PC-3 (cell line): Measurements from ENCODE around the gene DUSP22. TPM values are rescaled to one million over a fixed set of nuclear protein-coding genes. Genes with fewer than 3 reads are reported as not detected.

Experiments used
- ATAC-seq: fragments of 200-7000 bp; cut with Tn5 transposase; 2 replicates; pipeline ENCODE4 v1.9.1; 2020; ENCODE audit warnings: mild to moderate bottlenecking, moderate library complexity
- BruUV-seq: library from RNA; stranded (reverse); fragments of 400-500 nt; replicated peaks from 2 replicates; lab custom pipeline; 2021; lab: Mats Ljungman, UMichigan
- CTCF ChIA-PET: fragments of 300-600 bp; sonication (Branson Sonifier 250); formaldehyde crosslinking; loops from one replicate; lab custom pipeline; 2022; ENCODE audit warnings: antibody characterized with exemption; lab: Charles Lee
- POLR2A ChIA-PET: fragments of 300-600 bp; sonication (Branson Sonifier 250); formaldehyde crosslinking; loops from one replicate; lab custom pipeline; 2022; ENCODE audit warnings: antibody characterized with exemption; ENCODE audit not compliant: unreplicated experiment; lab: Charles Lee
- DNase-seq: peaks from one replicate; pipeline ENCODE4 v3.0.0-alpha.2; 2015
- H2AFZ ChIP-seq: fragments of 300-600 bp; sonication (generic); 2 replicates; pipeline ENCODE4 v1.6.0; 2016; ENCODE audit warnings: antibody characterized with exemption, low read length
- H3F3A ChIP-seq: fragments of 300-600 bp; sonication (generic); one replicate; pipeline ENCODE4 v1.6.0; 2017; ENCODE audit warnings: antibody characterized with exemption, low read length, control low read depth, mild to moderate bottlenecking; ENCODE audit not compliant: unreplicated experiment
- H3K27ac ChIP-seq: fragments of 300-600 bp; sonication (generic); 2 replicates; pipeline ENCODE4 v1.5.1; 2016; ENCODE audit warnings: mild to moderate bottlenecking, low read length
- H3K27me3 ChIP-seq: fragments of 300-600 bp; sonication (generic); 2 replicates; pipeline ENCODE4 v1.6.1; 2016; ENCODE audit warnings: low read length, mixed read lengths
- H3K36me3 ChIP-seq: fragments of 300-600 bp; sonication (generic); 2 replicates; pipeline ENCODE4 v1.6.1; 2016; ENCODE audit warnings: low read depth, mixed run types, low read length, mixed read lengths
- H3K4me1 ChIP-seq: fragments of 300-600 bp; sonication (generic); 2 replicates; pipeline ENCODE4 v1.5.1; 2016; ENCODE audit warnings: low read length; ENCODE audit not compliant: insufficient read depth
- H3K4me2 ChIP-seq: fragments of 300-600 bp; sonication (generic); 2 replicates; pipeline ENCODE4 v1.6.0; 2016; ENCODE audit warnings: low read length
- H3K4me3 ChIP-seq: fragments of 300-600 bp; sonication (generic); 2 replicates; pipeline ENCODE4 v1.5.1; 2016; ENCODE audit warnings: mild to moderate bottlenecking, low read length, mixed read lengths
- H3K79me2 ChIP-seq: fragments of 300-600 bp; sonication (generic); 2 replicates; pipeline ENCODE4 v1.6.1; 2017; ENCODE audit warnings: low read length, mixed read lengths
- H3K9ac ChIP-seq: fragments of 300-600 bp; sonication (generic); 2 replicates; pipeline ENCODE4 v1.6.0; 2016; ENCODE audit warnings: mild to moderate bottlenecking, low read length
- H3K9me2 ChIP-seq: fragments of 300-600 bp; sonication (generic); replicated peaks from 2 replicates; pipeline ENCODE4 v1.6.1; 2016; ENCODE audit warnings: mixed run types, low read length, mixed read lengths
- H3K9me3 ChIP-seq: fragments of 300-600 bp; sonication (generic); 2 replicates; pipeline ENCODE4 v1.6.1; 2016; ENCODE audit warnings: low read length, mixed read lengths
- H4K20me1 ChIP-seq: fragments of 300-600 bp; sonication (generic); 2 replicates; pipeline ENCODE4 v1.6.1; 2016; ENCODE audit warnings: low read length, mixed read lengths
- CTCF ChIP-seq: fragments of 300-600 bp; sonication (generic); conservative IDR thresholded peaks from 2 replicates; pipeline ENCODE4 v1.5.1; 2017; ENCODE audit warnings: antibody characterized with exemption, low read depth, mild to moderate bottlenecking, low read length
- EZH2 ChIP-seq: fragments of 300-600 bp; sonication (generic); IDR thresholded peaks from one replicate; pipeline ENCODE4 v1.6.1; 2017; ENCODE audit warnings: antibody characterized with exemption, mild to moderate bottlenecking, low read length; ENCODE audit not compliant: unreplicated experiment
- EZH2phosphoT487 ChIP-seq: fragments of 300-600 bp; sonication (generic); IDR thresholded peaks from 2 replicates; pipeline ENCODE4 v1.6.1; 2018; ENCODE audit warnings: mild to moderate bottlenecking, antibody characterized with exemption, low read length, borderline replicate concordance
- intact Hi-C: fragments of 100-400 bp; cut with micrococcal nuclease; formaldehyde crosslinking; loops from 2 replicates; pipeline ENCODE4 v1.9.0; 2023
- total RNA-seq: library from RNA; depleted of rRNA; stranded (reverse); fragments of >200 nt; gene quantifications from 2 replicates; pipeline ENCODE4 v1.2.3, GENCODE V29; 2014

DUSP22 gene
- total RNA-seq, 1 experiment from 2014 or later: 37.8 TPM

DNA sequence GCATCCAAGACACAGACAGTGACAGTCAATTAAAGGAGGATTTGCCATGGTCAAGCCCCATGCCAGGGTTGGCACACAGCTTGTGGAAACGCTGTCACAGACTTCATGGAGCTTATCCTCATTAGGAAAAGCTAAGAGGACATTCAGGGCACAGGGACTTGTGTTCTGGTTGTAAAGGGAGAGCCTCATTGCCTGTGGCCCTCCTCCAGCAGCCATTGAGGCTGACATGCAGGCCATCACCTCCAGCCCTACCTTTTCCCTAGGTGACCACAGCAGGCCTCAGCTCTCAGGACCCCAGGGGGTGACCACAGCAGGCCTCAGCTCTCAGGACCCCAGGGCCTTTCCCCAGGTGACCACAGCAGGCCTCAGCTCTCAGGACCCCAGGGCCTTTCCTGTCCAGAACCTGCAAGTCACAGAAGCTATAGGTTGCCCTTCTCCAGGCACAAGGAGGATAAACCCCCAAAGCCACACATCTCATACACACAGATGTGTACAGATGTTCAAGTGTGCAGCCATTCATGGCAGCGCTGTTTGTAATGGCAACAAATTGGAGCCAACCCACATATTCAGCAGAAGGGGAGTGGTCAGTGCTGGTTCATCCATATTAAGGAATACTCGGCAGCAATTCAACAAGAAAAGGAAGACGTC lies 26.1 kb downstream of the DUSP22 start:
- intact Hi-C loops: no loop called here
- Histone ChIP-seq H3K9me3 (no peaks in the 10 kb centered on the region), H4K20me1 (no peaks in the 10 kb centered on the region), H3K4me1 (peaks cover 3% of the 10 kb centered on the region; the same call in 1 of the 2 replicates), H3K36me3 (no peaks in the 10 kb centered on the region), H3K79me2 (no peaks in the 10 kb centered on the region), H3K27ac (no peak overlapping the region), H2AFZ (no peak overlapping the region), H3K9ac (no peak overlapping the region), H3K4me3 (no peak overlapping the region), H3K27me3 (no peaks in the 10 kb centered on the region), H3K9me2 (no peaks in the 10 kb centered on the region), H3F3A (no peaks in the 10 kb centered on the region), H3K4me2 (no peak overlapping the region)
- BruUV-seq: no TSS peak
- ChIA-PET CTCF (no interaction called here), POLR2A (no interaction called here)
- no peak for TF ChIP-seq CTCF
- TF ChIP-seq EZH2: no peak
- TF ChIP-seq EZH2phosphoT487: no peak
- no peak for DNase-seq
- no peak for ATAC-seq

- Histone ChIP-seq H3K4me2 (no peak overlapping the region), H3K4me3 (no peak overlapping the region), H4K20me1 (no peaks in the 10 kb centered on the region), H3K9me2 (no peaks in the 10 kb centered on the region), H3K79me2 (no peaks in the 10 kb centered on the region), H3K36me3 (no peaks in the 10 kb centered on the region), H3K9me3 (no peaks in the 10 kb centered on the region), H2AFZ (no peak overlapping the region), H3K4me1 (peaks cover 3% of the 10 kb centered on the region; the same call in 1 of the 2 replicates), H3F3A (no peaks in the 10 kb centered on the region), H3K27me3 (no peaks in the 10 kb centered on the region), H3K9ac (no peak overlapping the region), H3K27ac (no peak overlapping the region)
- TF ChIP-seq CTCF: no peak
- no peak for TF ChIP-seq EZH2phosphoT487
- TF ChIP-seq EZH2: no peak
- BruUV-seq: no TSS peak
- DNase-seq (no peak), ATAC-seq (no peak)
- POLR2A ChIA-PET: no interaction called here
- intact Hi-C loops: no loop called here
- CTCF ChIA-PET: no interaction called here
Observed at GRCh38 chr6:319177-320131, 27.2 kb downstream of the DUSP22 start.
